Heart left ventricle (tissue), 16 donors: ENCODE measurements around the gene LPCAT1. TPM values are rescaled to one million over a fixed set of nuclear protein-coding genes. Genes with fewer than 3 reads are reported as not detected.

ENCODE experiments used
- ATAC-seq, 4 donors: fragments of 200-7000 bp; cut with Tn5 transposase; one replicate each; pipeline ENCODE4 v1.9.1; 2020 to 2022; ENCODE audit warnings: moderate library complexity in 4 of 4, mild to moderate bottlenecking in 3 of 4, moderate number of reproducible peaks in 1 of 4
- DNase-seq, 5 donors: peaks; one replicate each; pipeline ENCODE4 v3.0.0-alpha.2; 2020
- H3K27ac ChIP-seq, 12 donors: fragments of 200-600 bp; sonication (generic) in 4 of 12; one replicate each; pipeline versions ENCODE4 v1.5.0 to v1.8.0; 2016 to 2022; ENCODE audit warnings: mild to moderate bottlenecking in 2 of 12
- H3K27me3 ChIP-seq, 9 donors: fragments of 200-600 bp; sonication (generic) in 2 of 9; one replicate each; pipeline versions ENCODE4 v1.5.1 to v1.8.0; 2016 to 2022; ENCODE audit warnings: mild to moderate bottlenecking in 3 of 9
- H3K36me3 ChIP-seq, 9 donors: fragments of 200-600 bp; sonication (generic) in 2 of 9; one replicate each; pipeline versions ENCODE4 v1.5.0 to v1.8.0; 2018 to 2022; ENCODE audit warnings: mild to moderate bottlenecking in 2 of 9
- H3K4me1 ChIP-seq, 12 donors: fragments of 200-600 bp; sonication (generic) in 4 of 12; one replicate each; pipeline versions ENCODE4 v1.5.0 to v1.8.0; 2016 to 2022; ENCODE audit warnings: mild to moderate bottlenecking in 3 of 12
- H3K4me3 ChIP-seq, 12 donors: fragments of 200-600 bp; sonication (generic) in 4 of 12; one replicate each; pipeline versions ENCODE4 v1.5.0 to v1.8.0; 2017 to 2022; ENCODE audit warnings: mild to moderate bottlenecking in 9 of 12, moderate library complexity in 4 of 12
- H3K9me3 ChIP-seq, 12 donors: fragments of 200-600 bp; sonication (generic) in 4 of 12; one replicate each; pipeline versions ENCODE4 v1.5.0 to v1.8.0; 2016 to 2022; ENCODE audit warnings: mild to moderate bottlenecking in 1 of 12
- CTCF ChIP-seq, 12 donors: fragments of 200-600 bp; sonication (generic) in 4 of 12; IDR thresholded peaks; one replicate each; pipeline versions ENCODE4 v1.5.0 to v1.8.0; 2018 to 2022; ENCODE audit warnings: antibody characterized with exemption in 12 of 12, mild to moderate bottlenecking in 5 of 12
- POLR2A ChIP-seq, 2 donors: fragments of 450-650 bp; IDR thresholded peaks; one replicate each; pipeline ENCODE4 v1.6.1; 2017; ENCODE audit warnings: antibody characterized with exemption in 2 of 2, mild to moderate bottlenecking in 2 of 2, moderate library complexity in 2 of 2
- WGBS, 4 donors: extraction: QIAGEN DNeasy Blood & Tissue Kit in 2 of 4; methylation state at CpG; one replicate each; pipeline versions ENCODE4 v1.1.5 to v1.1.7; 2013 to 2018; 5-methylcytosine and 5-hydroxymethylcytosine counted together
- intact Hi-C, 10 donors: fragments of 100-400 bp; cut with DNase I; formaldehyde crosslinking; loops; one replicate each; pipeline versions ENCODE4 v1.11.1 to v1.14.2; 2022
- polyA plus RNA-seq, 2 donors: library from polyadenylated mRNA; stranded (reverse); fragments of 200-250 nt; gene quantifications; one replicate each; pipeline ENCODE4 v1.2.3, GENCODE V29; 2013
- total RNA-seq, 9 donors: library from RNA; depleted of rRNA in 2 of 9; stranded (reverse); fragments of >200 nt in 2 of 9; fragmentation: NEBNext Ultra II Directional in 3 of 9; extraction: Animal tissue kit (Norgen Biotek cat#: 25700) in 3 of 9; gene quantifications; one replicate each; pipeline versions ENCODE4 v1.1.0 to v1.2.4, GENCODE V29; 2016 to 2023
- donor health status: ischemic (EF 13 %, LVEDD 7.1; RV severe dilation, severe dysfunction).
- donor health status: healthy with polysubstance abuse.
- donor health status: DM: no; HTN: yes; CAD: no.
- donor health status: DM: no; HTN: no; CAD: no.
- donor health status: ischemic (EF 25% LVEDD 6.9; RV normal size, moderate dysfunction).
- donor health status: ischemic (EF 25% LVEDD 5.7; RV mildly dilated, moderate dysfunction).
- donor health status: healthy.
- donor health status: DM: yes; HTN: yes; CAD: no.
- donor health status: ischemic (EF 35%, LVEDD 5.7; RV mildly dilated, moderate dysfunction).
- donor health status: nonischemic (EF 11% LVEDD 7.7; RV severe dilation, severe dysfunction).
- donor health status: DM: yes; HTN: yes; CAD: no.
- donor health status: PGD.
- donor health status: ischemic (EF 29% LVEDD 5.4; RV normal size, mild dysfunction).
- donor health status: nonischemic (EF 23%, LVEDD 6.1; RV moderate dilation, normal function).

Gene LPCAT1
- total and polyA plus RNA-seq, 11 donors, result 8.2 to 30.6 (median 9.9) TPM

- no peak for ATAC-seq
- Histone ChIP-seq H3K4me1 (peaks cover 0 to 34% (median 0%) of the 10 kb centered on the region in 12 donors), H3K27ac (no peak overlapping the region), H3K27me3 (no peaks in the 10 kb centered on the region), H3K4me3 (no peak overlapping the region), H3K9me3 (no peaks in the 10 kb centered on the region), H3K36me3 (peaks cover 0 to 69% (median 38%) of the 10 kb centered on the region in 9 donors)
- TF ChIP-seq CTCF (IDR thresholded peaks at IDR 0.05) (no peak), POLR2A (IDR thresholded peaks at IDR 0.05) (no peak)
- intact Hi-C loops, result loop anchor here in 1 of 10 donors (10.0 kb wide), 1 partner anchor 159 kb away; no protein-coding TSS in a partner anchor
- WGBS, 4 donors, result 90 to 100% (median 95%) methylated on average over 2 to 15 of the region's 15 CpGs
- DNase-seq, result no peak
Measured at GRCh38 chr5:1485579-1486118, 38.1 kb downstream of the LPCAT1 start.

DNA sequence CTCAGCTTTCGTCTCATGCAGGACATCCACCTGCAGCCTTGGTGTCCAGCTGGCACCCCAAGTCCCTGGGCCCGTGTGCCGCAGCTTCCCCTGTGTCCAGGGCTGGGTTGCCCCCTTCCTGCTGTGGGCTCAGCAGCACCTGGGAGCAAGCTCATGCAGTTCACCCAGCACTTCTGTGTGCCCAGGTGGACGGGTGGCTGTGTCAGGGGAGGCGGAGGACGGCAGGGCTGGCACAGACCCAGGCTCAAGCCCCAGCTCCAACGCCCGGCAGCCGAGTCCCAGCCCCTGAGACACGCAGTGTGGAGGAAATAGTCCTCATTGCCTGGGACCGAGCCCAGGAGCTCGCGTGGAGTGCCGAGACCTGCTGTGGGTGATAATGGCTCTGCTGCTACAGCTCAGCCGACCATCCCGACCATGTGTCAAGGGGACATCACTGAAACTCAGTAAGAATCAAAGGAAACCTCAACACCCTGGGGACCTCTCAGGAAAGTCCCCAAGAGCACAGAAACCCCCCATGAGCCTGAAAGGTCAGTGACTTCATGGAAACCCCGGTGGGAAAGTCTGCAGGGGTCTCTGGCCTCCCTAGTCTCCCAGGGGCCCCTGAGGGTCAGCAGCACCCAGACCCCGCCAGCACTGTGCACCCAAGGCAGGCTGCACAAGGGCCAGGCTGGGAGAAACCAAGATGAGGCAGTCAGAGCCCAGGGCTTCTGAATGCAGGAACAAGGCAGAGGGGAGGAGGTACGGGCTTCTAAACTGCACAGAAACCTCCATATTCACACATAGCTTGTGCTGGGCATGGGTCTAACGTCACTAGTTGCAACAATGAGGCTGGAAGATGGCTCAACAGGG, 38.8 kb downstream of the LPCAT1 start:
- Histone ChIP-seq H3K27me3 (no peaks in the 10 kb centered on the region), H3K4me3 (no peak overlapping the region), H3K4me1 (peaks cover 0 to 32% (median 0%) of the 10 kb centered on the region in 12 donors), H3K27ac (no peak overlapping the region), H3K36me3 (peaks cover 0 to 63% (median 33%) of the 10 kb centered on the region in 9 donors), H3K9me3 (no peaks in the 10 kb centered on the region)
- DNase-seq, result no peak
- intact Hi-C loops, result loop anchor here in 3 of 10 donors (5.0 to 10.0 kb wide), 2 partner anchors 157 to 160 kb away; no protein-coding TSS in a partner anchor
- 81 to 91% (median 88%) methylated on average over 18 to 20 of the region's 20 CpGs for WGBS, 4 donors
- no peak for TF ChIP-seq CTCF (IDR thresholded peaks at IDR 0.05)
- no peak for TF ChIP-seq POLR2A (IDR thresholded peaks at IDR 0.05)
- no peak for ATAC-seq

DNA sequence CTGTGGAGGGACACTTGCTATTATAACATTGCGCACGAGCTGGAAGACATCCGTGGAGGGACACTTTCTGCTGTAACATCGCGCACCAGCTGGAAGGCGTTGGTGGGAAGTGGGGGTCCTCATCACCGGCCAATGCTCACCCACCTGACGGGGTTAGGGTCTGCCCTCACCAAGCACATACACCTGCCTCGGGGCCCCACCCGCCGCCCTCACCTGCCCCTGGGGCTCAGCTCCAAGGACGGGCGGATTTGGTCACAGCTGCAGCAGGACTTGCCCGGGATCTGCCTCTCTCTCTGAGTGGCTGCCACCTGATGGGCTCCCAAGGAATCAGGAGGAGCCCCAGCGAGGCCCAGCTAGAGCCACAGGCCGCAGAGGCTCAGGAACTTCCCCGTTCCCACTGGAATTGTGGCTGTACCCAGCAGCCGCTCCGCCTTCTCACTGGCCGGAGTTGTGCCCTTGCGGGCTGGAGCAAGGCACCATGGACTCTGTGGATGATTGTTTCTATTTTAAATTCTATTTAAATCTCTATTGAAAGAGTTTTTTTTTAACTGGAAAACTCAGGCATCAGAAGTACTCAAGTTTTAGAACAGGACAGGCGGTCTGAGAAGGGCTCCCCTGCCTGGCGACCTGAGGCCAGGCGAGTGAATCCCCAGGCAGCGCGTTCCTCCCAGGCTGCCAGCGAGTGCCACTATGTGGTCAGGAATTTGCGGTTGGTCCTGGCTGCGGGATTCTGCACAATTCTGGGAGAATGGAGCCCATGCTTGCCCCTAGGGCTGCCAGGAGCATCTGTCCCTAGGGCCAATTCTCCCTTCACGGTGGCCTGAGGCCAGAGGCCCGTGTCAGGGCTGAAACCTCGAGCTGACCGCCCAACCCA, 39.7 kb downstream of the LPCAT1 start:
- TF ChIP-seq CTCF (IDR thresholded peaks at IDR 0.05) (no peak), POLR2A (IDR thresholded peaks at IDR 0.05) (no peak)
- ATAC-seq, result no peak
- H3K4me1 ChIP-seq, result peaks cover 0 to 32% (median 0%) of the 10 kb centered on the region in 12 donors
- no peak overlapping the region for H3K27ac ChIP-seq
- H3K4me3 ChIP-seq, result no peak overlapping the region
- H3K36me3 ChIP-seq, result peaks cover 0 to 58% (median 30%) of the 10 kb centered on the region in 9 donors
- 94 to 96% (median 95%) methylated on average over 29 to 33 of the region's 33 CpGs for WGBS, 4 donors
- no peaks in the 10 kb centered on the region for H3K9me3 ChIP-seq
- DNase-seq, result no peak
- intact Hi-C loops, result loop anchor here in 3 of 10 donors (5.0 to 10.0 kb wide), 2 partner anchors 158 to 161 kb away; no protein-coding TSS in a partner anchor
- no peaks in the 10 kb centered on the region for H3K27me3 ChIP-seq
